Peyer's patch (tissue), 4 donors: ENCODE measurements around the gene PAFAH1B1.

ENCODE experiments used
- CTCF ChIP-seq, 6 experiments: fragments of 450-650 bp in 4 of 6; fragments of 200-600 bp in 2 of 6; sonication (generic) in 1 of 6; IDR thresholded peaks; one replicate each; pipeline ENCODE4 v1.5.1; 2017 to 2019; ENCODE audit warnings: antibody characterized with exemption in 6 of 6, mild to moderate bottlenecking in 3 of 6, moderate library complexity in 1 of 6
- POLR2A ChIP-seq, 2 donors: fragments of 450-650 bp; IDR thresholded peaks; one replicate each; pipeline ENCODE4 v1.5.1; 2017; ENCODE audit warnings: antibody characterized with exemption in 2 of 2, mild to moderate bottlenecking in 2 of 2, moderate library complexity in 2 of 2

- no peak for TF ChIP-seq CTCF (IDR thresholded peaks at IDR 0.05)
- TF ChIP-seq POLR2A (IDR thresholded peaks at IDR 0.05) = no peak
Measured at GRCh38 chr17:2723997-2724783, 130.7 kb downstream of the PAFAH1B1 start.
